ENCODE measurements around the gene P2RY8.
"Not testable (repeated sequence)": the region's sequence is repeated elsewhere in the genome, so short reads cannot be mapped to it uniquely, and the experiment has no call there.

P2RY8 gene

DNA sequence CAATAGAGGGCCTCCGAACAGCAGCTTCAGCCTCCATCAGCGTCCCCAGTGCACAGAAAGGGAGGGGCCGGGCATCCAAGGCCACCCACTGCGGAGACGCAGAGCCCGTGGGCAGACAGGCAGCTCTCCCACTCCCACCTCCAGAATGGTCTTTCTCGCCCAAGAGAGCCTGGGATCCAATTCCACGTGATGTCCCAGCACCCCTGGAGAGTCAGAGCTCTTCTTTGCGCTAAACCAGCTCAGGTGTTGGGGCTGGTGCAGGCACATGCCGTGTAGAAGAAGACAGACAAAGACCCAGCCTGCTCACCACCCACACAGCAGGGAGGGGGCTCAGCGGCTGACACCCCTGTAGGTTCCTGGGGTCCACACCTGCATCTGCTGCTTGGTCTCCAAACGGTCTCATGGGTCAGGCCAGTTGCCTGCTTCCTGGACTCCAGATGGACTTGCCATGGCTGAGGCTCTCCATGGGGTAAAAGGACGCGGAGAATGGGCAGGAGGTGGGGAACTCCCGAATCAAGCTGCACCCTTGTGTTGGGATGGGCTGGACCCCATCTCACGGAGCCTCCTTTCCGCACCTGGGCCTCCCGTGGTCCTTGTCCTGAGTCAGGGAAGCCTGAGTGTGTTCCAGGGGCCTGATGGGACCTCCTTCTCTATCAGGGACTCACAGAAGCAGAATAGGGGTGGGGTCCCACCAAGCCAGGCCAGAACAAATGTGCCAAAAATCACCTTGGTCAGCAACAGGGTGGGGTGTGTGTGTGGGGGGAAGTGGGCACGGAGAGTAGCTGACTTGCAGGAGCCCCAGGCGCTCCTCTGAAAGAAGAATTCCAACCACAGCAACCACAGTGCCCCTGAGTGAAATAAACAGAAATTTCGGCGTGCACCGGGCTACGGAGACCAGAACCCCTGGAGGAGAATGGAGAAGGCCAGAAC lies 72.7 kb downstream of the P2RY8 start:
- DNase-seq (ENCODE audit: low read depth) = no peak

DNA sequence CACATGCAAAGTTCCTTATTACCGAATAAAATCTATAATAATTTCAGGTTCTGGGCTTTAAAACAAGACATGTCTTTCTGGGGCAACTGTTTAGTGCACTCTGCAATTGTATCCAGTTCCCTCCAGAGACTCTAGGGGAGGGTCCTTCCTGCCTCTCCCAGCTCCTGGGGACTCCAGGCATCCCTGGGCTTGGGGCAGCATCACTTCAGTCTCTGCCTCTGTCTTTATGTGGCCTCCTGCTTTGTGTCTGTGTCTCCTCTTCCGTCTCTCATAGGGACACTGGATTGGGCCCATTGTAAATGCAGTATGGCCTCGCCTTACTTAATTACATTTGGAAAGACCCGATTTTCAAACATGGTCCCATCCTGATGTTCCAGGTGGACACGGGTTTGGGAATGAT lies 73.4 kb downstream of the P2RY8 start:
- DNase-seq (ENCODE audit: low read depth) = no peak

GRCh38 chrX:1462596-1463251 lies 74.3 kb downstream of the P2RY8 start:
- peak; percentile 48 for DNase-seq (ENCODE audit: low read depth)

DNA sequence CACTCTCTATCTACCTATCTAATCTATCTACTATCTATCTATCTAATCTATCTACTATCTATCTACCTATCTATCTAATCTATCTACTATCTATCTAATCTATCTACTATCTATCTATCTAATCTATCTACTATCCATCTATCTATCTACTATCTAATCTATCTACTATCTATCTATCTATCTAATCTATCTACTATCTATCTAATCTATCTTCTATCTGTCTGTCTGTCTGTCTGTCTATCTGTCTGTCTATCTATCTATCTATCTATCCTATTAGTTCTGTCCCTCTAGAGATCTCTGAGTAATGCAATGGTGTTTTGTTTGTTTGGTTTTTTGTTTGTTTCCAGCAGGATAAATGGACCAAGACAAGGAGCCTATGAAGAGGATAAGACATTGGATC lies 74.9 kb downstream of the P2RY8 start:
- DNase-seq (ENCODE audit: low read depth) = no peak

DNA sequence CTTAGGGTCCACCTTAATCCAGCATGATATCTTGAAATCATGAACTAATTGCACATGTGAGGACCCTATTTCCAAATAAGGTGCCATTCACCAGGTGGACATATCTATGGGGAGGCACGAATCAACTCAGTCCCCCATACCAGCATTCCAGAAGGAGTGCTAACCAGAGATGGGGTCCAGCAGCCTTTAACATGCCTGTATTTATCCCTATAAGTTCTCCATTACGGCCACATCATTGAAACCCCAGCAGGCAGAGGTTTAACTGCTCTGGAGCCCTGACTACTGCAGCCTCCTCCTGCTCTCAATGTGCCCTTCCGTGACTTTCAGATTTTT lies 81.1 kb downstream of the P2RY8 start:
- DNase-seq (ENCODE audit: low read depth) = no peak

DNA sequence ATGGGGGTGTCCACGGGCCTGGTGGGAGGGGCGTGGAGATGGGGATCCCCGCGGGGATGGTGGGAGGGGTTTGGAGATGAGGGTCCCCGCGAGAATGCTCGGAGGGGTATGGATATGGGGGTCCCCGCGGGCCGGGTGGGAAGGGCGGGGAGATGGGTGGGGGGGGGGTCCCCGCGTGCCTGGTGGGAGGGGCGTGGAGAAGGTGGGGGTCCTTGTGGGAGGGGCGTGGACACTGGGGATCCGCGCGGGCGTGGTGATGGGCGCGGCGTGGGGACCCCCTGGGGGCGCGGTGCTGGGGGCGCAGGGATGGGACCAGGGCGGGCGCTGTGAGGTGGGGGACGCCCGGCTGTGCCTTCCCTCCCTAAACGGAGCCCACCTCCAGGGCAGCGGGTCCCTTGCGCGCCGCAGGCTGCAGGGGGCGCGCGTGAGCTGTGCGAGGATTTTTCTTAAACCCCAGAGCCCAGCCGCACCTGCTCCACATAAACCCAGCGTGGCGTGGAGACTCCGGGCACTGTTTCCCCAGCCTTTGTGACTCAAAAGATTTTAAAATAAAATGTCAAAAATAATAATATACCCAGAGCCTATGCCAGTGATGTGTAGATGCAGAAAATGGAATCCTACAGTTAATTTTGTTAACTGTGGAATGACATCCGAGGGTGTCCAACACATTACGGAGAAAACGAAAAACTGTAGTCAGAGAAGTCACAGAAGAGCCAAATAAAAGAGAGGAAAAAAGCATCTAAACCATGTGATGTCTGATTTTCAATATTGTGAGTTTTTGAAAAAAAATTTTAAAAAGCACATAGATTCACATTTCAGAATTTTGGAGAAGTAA lies 82.8 kb downstream of the P2RY8 start:
- DNase-seq (ENCODE audit: low read depth) = peak; percentile 94

DNA sequence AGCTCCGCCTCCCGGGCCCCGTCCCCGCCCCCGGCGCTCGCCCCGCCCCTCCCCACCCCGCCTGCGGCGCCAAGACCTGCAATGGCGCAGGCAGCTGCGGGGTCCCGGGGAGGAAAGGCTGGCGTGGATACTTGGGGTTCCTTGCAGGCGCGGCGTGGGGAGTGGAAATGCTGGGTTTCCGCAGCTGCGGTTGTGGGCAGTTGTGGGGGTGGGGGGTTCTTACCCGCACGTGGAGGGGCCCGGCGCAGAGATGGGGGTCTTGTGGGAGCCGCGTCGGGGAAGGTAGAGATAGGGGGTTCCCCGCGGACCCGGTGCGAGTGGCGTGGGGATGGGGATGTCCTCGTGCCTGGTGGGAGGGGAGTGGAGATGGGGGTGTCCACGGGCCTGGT lies 83.6 kb downstream of the P2RY8 start:
- peak; percentile 63 for DNase-seq (ENCODE audit: low read depth)

GRCh38 chrX:1452516-1453394 lies 84.2 kb downstream of the P2RY8 start, which contains the start of gene ASMTL:
Gene ASMTL, minus strand, starts transcription at chrX:1452909. Its CDS starts 69 bp downstream, at chrX:1452840.
- peak; percentile 100 for DNase-seq (ENCODE audit: low read depth)

DNA sequence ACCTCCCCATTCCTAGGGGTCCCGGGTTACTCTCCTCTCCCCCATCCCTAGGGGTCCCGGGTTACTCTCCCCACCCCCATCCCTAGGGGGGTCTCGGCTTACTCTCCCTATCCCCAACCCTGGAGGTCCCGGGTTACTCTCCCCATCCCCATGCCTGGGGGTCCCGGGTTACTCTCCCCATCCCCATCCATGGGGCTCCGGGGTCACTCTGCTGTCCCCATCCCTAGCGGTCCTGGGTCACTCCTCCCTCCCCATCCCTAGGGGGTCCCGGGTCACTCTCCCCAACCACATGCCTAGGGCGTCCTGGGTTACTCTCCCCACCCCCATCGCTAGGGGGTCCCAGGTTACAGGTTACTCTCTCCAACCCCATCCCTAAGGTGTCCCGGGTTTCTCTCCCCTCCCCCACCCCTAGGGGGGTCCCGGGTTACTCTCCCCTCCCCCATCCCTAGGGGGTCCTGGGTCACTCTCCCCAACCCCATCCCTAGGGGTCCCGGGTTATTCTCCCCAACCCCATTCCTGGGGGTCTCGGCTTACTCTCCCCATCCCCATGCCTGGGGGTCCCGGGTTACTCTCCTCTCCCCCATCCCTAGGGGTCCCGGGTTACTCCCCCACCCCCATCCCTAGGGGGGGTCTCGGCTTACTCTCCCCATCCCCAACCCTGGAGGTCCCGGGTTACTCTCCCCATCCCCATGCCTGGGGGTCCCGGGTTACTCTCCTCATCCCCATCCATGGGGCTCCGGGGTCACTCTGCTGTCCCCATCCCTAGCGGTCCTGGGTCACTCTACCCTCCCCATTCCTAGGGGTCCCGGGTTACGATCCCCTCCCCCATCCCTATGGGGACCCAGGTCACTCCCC lies 85.1 kb downstream of the P2RY8 start:
- no peak for DNase-seq (ENCODE audit: low read depth)

DNA sequence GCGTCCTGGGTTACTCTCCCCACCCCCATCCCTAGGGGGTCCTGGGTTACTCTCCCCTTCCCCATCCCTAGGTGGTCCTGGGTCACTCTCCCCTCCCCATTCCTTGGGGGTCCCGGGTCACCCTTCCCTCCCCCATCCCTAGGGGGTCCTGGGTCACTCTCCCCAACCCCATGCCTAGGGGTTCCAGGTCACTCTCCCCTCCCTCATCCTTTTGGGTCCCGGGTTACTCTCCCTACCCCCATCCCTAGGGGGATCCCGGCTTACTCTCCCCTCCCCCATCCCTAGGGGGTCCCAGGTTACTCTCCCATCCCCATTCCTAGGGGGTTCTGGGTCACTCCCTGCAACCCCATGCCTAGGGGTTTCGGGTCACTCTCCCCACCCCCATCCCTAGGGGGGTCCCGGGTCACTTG lies 85.7 kb downstream of the P2RY8 start:
- no peak for DNase-seq (ENCODE audit: low read depth)

DNA sequence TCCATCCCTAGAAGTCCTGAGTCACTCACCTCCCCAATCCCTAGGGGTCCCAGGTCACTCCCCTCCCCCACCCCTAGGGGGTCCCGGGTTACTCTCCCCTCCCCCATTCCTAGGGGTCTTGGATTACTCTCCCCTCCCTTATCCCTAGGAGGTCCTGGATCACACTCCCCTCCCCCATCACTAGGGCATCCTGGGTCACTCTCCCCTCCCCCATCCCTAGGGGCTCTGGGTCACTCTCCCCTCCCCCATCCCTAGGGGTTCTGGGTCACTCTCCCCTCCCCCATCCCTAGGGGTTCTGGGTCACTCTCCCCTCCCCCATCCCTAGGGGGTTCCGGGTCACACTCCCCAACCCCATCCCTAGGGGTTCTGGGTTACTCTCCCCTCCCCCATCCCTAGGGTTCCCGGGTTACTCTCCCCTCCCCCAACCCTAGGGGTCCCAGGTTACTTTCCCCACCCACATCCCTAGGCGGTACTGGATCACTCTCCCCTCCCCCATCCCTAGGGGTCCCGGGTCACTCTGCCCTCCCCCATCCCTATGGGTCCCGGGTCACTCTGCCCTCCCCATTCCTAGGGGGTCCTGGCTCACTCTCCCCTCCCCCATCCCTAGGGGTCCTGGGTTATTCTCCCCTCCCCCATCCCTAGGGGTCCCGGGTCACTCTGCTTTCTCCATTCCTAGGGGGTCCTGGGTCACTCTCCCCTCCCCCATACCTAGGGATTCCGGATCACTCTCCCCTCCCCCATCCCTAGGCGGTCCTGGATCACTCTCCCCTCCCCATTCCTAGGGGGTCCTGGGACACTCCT lies 86.4 kb downstream of the P2RY8 start:
- no peak for DNase-seq (ENCODE audit: low read depth)

DNA sequence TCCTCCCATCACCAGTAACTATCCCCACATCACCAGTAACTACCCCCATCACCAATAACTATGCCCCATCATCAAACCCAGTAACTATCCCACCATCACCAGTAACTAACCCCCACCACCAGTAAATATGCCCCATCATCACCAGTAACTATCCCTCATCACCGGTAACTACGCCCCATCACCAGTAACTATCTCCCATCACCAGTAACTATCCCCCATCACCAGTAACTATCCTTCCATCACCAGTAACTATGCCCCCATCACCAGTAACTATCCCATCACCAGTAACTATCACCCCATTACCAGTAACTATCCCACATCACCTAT lies 87.2 kb downstream of the P2RY8 start:
- DNase-seq (ENCODE audit: low read depth) = no peak

- DNase-seq (ENCODE audit: low read depth) = no peak
Observed at GRCh38 chrX:1449036-1449822, 87.8 kb downstream of the P2RY8 start.

DNA sequence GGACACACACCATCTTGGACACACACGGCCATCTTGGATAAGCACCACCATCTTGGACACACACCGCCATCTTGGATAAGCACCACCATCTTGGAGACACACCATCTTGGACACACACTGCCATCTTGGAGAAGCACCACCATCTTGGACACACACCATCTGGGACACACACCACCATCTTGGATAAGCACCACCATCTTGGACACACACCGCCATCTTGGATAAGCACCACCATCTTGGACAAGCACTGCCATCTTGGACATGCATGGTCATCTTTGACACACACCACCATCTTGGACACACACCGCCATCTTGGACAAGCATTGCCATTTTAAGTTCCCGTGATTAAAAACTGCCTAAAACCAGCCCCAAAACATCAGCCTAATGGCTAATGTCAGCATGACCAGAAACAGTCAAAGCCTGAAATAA lies 88.4 kb downstream of the P2RY8 start:
- not testable (repeated sequence) for DNase-seq (ENCODE audit: low read depth)

GRCh38 chrX:1447969-1448572 lies 88.9 kb downstream of the P2RY8 start:
- not testable (repeated sequence) for DNase-seq (ENCODE audit: low read depth)

GRCh38 chrX:1446984-1447968 lies 89.7 kb downstream of the P2RY8 start:
- not testable (repeated sequence) for DNase-seq (ENCODE audit: low read depth)
